CD4-positive, alpha-beta T cell treated with Interleukin-15 for 4 hours (primary cell): ENCODE data around the gene SZRD1.

Experiments used
- DNase-seq: peaks from one replicate; pipeline ENCODE4 v3.0.0-alpha.2; 2020; ENCODE audit warnings: low spot score

The SZRD1 gene

DNA sequence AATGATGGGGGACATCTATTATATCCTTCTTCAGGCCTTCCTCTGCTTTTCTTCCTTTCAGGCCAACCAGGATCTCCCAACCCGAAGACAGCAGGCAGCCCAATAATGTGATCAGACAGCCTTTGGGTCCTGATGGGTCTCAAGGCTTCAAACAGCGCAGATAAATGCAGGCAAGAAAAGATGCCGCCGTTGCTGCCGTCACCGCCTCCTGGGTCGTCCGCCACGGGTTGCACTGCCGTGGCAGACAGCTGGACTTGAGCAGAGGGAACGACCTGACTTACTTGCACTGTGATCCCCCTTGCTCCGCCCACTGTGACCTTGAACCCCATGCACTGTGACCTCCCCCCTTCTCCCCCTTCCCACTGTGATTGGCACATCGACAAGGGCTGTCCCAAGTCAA, 27.9 kb downstream of the SZRD1 start:
- no peak for DNase-seq

- DNase-seq: no peak
Measured at GRCh38 chr1:16396591-16396990, 29.5 kb downstream of the SZRD1 start.

DNA sequence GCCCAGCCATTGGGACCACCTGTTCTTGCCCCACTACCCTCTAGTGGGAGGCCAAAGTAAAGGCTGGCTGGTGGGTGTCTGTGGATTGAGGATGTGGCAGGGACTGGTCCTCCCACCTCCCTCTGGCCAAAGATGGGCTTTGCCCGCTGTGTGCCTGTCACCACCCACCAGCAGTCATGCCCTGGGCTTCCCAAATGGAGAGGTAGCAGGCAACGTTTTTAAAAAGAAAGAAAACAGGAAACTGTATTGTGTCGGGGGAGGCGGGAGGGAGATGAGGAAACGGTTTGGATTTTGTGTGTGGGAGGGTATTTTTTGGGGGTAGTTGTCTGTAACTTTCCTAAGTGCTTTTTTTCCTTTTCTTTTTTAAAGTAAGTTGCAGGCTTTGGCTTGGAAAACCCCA, 30.1 kb downstream of the SZRD1 start:
- no peak for DNase-seq

DNA sequence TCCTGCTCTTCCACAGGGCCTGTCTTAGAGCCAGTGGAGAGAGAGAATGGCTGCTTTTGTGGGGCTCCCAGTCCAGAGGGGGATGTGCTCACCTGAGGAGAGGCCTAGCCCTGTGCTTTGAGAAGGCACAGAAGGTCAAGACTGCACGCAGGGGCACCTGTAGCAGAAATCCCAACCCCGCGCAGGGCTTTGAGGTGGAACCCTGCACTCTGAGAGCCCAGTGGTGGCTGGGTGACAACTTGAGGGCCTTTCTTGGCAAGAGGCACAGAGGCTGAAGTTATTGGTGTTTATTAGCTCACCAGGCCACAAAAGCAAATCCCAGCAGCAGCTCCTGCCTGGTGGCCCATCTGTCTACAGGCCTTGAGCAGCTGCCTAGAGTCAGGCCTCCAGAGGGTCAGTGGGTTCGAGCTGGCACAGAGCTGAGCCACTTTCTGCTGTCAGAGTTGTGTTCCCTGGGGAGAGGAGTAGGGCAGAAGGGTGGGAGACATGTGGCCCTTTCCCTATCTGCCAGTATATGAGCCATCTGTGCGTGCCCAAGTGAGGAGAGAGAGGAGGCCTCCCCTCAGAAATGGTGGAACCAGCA, 31.4 kb downstream of the SZRD1 start:
- no peak for DNase-seq

DNA sequence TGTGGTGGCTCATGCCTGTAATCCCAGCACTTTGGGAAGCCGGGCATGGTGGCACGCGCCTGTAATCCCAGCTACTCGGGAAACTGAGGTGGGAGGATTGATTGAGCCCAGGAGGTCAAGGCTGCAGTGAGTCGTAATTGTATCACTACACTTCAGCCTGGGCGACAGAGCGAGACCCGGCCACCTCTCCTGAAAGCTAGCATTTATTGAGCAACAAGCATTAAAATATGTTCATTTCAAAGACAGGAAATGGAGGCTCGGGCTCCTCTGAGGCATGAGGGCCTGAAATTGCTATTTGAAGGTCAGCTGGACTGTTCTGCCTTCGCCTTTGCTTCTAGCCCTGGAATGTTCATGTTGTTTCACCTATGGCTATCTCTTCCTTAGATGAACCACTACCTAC, 35.7 kb downstream of the SZRD1 start:
- DNase-seq: no peak

GRCh38 chr1:16405441-16405840, 38.4 kb downstream of the SZRD1 start:
- DNase-seq: no peak

GRCh38 chr1:16406868-16407267, 39.8 kb downstream of the SZRD1 start:
- no peak for DNase-seq

GRCh38 chr1:16409536-16410152, 42.6 kb downstream of the SZRD1 start:
- no peak for DNase-seq

GRCh38 chr1:16410803-16411202, 43.8 kb downstream of the SZRD1 start:
- DNase-seq: no peak

GRCh38 chr1:16413191-16413590, 46.1 kb downstream of the SZRD1 start:
- DNase-seq: no peak

GRCh38 chr1:16418823-16419425, 51.9 kb downstream of the SZRD1 start:
- DNase-seq: no peak

DNA sequence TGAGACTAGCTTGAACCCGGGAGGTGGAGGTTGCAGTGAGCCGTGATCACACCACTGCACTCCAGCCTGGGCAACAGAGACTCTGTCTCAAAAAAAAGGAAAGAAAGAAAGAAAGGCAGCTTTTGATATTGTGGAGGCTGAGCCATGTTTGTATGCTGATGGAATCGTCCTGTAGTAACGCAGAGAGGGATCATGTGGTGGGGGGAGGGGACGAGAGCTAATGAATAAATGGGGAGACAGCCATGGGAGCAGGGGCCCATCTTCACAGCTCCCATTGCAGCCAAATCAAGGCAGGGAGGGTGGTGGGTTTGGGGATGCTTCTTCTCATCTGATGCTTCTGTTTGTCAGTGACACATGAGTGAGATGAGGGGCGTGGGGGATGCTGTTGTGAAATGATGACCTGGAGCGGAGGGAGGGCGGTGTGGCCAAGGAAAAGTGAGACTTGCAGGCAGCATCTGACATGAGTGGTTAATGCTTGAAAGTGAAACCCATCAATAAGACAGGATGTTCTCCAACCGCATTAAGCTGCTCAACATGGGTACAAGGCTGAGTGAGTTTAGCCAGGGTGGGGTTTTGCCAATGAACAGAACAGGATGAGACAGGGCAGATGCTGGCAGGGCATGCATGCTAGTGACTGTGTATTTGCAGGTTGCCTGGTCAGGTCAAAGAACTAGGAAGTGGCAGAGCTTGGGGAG, 53.5 kb downstream of the SZRD1 start:
- peak; percentile 70 for DNase-seq

DNA sequence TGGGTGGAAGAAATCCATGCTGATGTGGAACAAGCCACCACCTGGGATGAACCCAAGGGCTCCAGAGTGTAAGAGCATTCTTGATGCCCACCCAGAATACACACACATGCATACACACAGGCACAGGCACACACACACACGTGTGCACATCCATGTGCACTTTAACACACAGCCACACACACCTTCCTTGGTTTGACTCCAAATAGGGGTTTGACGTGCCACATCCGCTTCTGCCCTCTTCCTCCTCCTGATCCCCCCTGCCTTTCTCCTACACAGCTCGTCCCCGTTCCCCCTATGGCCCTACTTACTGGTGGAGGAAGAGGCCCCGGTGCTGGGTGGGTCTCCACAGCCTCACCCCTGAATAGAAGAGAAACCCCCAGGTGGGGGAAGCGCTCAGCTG, 54.2 kb downstream of the SZRD1 start:
- no peak for DNase-seq

- DNase-seq: no peak
Measured at GRCh38 chr1:16422041-16422440, 55.0 kb downstream of the SZRD1 start.

DNA sequence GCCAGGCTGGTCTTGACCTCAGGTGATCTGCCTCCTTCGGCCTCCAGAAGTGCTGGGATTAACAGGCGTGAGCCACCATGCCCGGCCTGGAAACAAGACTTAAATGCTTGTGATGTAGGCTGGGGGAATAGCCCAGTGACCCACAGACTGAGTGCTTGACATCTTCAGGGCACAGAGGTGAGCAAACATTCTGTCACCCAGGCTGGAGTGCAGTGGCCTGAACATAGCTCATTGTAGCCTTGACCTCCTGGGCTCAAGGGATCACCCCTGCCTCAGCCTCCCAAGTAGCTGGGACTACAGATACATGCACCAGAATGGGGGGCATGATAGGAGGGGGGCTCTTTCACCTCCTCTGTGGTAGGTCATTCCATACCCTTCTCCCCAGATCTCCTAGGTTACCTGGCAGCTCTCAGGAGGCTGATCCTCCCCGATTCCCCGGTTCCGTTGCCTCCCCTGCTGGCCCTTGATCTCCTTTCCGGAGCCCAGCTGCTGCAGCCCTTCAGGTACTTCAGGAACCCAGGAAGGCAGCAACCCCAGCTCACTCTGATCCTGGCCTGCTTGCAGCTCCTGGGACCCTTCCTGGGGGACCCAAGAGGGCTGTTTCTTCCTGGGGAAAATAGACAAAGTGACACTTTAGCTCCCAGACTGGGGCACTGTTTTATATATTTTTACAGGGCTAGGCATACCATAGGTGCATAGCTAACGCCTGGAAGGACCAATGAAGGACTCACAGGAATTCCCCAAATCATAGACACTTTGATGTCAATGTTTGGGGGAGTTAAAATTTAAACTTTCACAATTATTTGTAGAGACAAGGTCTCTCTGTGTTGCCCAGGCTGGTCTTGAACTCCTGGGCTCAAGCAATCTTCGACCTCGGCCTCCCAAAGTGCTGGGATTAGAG, 58.3 kb downstream of the SZRD1 start:
- no peak for DNase-seq

- no peak for DNase-seq
Measured at GRCh38 chr1:16430606-16431005, 63.6 kb downstream of the SZRD1 start.

- DNase-seq: no peak
Measured at GRCh38 chr1:16433030-16433429, 66.0 kb downstream of the SZRD1 start.

DNA sequence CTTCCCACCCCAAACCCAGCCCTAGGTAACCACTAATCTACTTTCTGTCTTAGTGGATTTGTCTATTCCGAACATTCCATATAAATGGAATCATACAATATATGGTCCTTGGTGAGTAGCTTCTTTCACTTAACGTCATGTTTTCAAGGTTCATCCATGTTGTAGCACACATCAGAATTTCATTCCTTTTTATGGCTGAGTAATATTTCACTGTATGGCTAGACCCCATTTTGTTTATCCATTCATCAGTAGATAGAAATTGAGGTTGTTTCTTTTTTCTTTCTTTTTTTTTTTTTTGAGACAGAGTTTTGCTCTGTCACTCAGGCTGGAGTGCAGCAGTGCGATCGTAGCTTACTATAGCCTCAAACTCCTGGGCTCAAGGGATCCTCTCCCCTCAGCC, 67.0 kb downstream of the SZRD1 start:
- no peak for DNase-seq

- DNase-seq: no peak
Measured at GRCh38 chr1:16434501-16434900, 67.5 kb downstream of the SZRD1 start.

GRCh38 chr1:16436946-16437474, 70.0 kb downstream of the SZRD1 start, which contains the start of gene SPATA21:
TSS of gene SPATA21 (minus strand) at chr1:16437424. CDS start at chr1:16431371, 6,053 bp downstream.
- no peak for DNase-seq

- DNase-seq: no peak
Measured at GRCh38 chr1:16438516-16438915, 71.5 kb downstream of the SZRD1 start.

GRCh38 chr1:16438924-16439323, 71.9 kb downstream of the SZRD1 start:
- no peak for DNase-seq
